ENCODE results near the gene MOB1B.
"Not testable (repeated sequence)": the region's sequence is repeated elsewhere in the genome, so short reads cannot be mapped to it uniquely, and the experiment has no call there.

MOB1B gene

DNA sequence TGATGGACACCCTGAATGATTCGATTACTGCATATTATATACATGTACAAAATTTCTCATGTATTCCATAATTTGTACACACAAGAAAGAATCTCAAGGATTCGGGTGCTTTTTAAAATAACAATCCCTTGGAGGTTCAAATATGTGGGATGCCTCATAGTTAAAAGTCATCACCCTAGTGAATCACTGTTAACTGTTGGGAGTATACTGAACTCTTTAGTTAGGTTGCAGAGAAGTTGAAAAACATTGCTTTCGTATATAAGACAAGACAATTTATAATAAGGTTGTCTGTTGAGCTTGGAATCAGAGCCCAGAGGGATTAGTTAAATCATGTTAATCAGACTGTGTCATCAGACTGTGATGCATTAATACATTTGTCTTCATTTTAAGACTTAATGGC lies 106.9 kb downstream of the MOB1B start:
- ATAC-seq, result no peak
- DNase-seq, result no peak

DNA sequence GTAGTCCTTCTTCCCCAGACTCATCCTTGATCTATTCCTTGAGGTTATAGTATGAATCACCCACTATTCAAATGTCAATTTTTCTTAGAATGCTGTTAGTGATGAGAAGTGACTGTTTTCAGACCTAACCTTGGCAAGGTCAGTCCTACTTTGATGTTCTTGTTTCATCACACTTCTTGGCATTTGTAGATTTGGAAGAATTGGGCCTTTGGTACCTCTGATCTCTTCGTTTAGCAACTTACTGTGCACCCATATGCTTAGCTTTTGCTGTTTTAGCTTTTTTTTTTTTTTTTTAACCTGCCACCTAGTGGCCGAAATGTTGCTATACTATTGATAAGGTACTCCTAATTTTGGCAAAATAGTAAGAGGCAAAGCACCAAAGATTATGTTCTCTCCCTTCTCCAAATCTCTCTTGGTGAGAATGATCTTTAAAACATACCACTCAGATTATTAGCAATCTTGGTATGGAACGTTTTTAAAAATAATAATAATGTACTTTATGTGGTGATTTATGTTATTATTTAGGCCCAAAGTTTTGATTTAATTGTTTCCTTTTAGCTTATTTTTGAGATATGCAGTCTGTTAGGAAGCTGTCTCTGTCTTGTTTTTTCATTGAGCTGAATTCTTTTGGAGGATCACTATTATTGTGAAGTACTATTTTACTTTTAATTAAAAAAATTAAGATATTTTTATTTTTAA lies 107.9 kb downstream of the MOB1B start:
- DNase-seq, result no peak

DNA sequence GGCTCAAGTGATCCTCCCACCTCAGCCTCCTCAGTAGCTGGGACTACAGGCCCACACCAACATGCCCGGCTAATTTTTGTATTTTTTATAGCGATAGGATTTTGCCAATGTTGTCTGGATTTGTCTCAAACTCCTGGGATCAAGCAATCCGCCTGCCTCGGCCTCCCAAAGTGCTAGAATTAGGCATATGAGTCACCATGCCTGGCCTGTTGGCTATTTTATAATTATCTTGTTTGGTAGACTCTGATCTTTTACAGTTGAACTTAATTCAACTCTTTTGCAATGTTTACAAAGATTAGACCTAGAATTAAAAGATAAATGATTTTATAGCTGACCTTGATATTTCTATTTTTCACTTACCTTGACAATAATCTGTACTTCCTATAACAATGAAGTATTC lies 109.3 kb downstream of the MOB1B start:
- DNase-seq (no peak), ATAC-seq (no peak)

More for the DNA sequence above, 107.9 kb downstream of the MOB1B start:
- ATAC-seq, result peak; percentile 67

DNA sequence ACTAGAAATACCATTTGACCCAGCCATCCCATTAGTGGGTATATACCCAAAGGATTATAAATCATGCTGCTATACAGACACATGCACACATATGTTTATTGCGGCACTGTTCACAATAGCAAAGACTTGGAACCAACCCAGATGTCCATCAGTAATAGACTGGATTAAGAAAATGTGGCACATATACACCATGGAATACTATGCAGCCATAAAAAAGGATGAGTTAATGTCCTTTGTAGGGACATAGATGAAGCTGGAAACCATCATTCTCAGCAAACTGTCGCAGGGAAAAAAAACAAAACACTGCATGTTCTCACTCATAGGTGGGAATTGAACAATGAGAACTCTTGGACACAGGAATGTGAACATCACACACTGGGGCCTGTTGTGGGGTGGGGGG lies 115.2 kb downstream of the MOB1B start:
- ATAC-seq, DNase-seq: not testable (repeated sequence)

DNA sequence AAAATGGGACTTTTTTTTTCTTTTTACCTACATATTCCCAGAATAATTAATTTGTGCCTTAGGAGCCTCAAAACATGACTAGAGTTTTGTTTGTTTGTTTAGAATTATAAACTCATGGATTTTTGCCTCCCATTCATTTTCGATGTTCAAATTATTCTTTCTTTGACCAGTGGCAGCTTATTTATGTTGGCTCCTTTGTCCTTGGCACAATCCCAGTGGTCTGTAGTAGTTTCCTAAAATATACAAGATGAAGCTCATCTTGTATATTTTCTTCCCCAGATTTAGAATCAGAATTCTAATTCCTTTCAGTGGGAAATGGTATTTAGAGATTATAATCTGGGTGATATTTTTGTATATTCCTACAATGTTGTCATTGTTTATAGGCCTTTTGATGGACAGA lies 118.4 kb downstream of the MOB1B start:
- DNase-seq (no peak), ATAC-seq (no peak)

DNA sequence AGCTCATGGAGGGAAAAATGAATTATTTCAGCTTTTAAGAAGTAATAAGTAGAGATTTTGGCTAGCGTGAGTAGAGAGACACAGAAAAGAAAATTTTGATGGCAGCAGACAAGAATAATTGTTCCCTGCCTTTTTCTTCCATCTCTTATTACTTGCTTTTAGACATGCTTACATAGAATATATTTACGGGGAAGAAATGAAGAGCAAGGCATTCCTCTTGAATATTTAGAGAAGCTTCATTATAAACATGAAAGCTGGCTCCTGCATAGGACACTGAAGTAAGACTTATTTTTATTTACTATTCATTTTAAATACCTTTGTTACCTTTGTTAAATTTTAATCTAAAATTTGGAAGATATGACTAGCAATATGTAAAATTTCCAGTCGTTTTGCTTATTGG lies 123.5 kb downstream of the MOB1B start:
- ATAC-seq, result no peak
- DNase-seq, result no peak

DNA sequence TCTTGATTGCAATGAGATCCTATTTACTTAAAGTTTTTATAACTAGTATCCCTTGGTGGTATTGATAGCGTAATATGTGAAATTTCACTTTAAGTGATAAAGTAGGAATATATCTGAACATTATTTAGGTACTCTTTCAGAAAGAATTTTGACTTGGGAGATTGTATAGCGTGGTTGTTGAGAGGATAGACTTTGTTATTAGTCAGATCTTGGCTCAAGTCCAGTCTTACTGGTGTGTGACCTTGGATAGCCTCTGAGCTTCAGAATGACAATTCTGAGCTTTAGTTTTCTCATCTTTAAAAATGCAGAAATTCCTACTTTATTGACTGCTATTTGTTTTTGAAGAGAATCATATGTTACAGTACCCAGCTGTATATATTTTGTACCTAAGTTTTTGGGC lies 123.9 kb downstream of the MOB1B start:
- DNase-seq (no peak), ATAC-seq (no peak)

DNA sequence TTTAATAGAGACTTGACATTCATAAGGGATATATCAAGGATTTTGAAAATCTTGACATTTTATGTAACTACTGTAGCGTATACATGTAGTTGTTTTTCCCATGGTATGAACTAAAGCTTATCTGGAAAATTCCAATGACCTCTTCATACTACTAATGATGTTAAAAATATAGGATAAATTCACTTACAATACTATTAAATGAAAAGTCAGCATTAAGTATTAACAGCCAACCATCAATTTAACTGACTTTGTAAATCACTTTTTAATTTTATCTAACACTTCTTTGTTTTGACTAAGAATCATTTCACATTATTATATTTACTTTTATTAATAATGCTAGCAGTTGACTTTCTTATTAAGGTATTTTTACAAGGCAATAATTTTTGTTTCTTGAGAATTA lies 125.4 kb downstream of the MOB1B start:
- DNase-seq (no peak), ATAC-seq (no peak)

DNA sequence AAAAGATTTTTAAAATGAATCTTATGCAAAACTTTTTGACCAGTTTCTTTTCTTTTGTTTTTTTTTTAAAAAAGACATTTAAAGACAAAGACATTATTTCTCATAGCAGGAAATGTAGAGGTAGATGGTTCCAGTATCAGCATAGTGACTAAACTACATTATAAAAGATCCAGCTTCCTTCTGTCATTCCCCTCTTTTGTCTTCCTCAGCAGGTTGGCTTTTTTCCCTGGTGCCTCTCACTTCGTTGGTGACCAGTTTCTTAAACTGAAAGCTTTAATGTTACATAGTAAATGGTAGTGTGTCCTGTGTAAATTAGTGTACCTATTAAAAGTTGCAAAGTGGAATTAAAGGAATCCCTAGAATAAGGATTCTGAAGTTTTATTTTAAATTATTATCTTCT lies 127.3 kb downstream of the MOB1B start:
- DNase-seq (no peak), ATAC-seq (no peak)

DNA sequence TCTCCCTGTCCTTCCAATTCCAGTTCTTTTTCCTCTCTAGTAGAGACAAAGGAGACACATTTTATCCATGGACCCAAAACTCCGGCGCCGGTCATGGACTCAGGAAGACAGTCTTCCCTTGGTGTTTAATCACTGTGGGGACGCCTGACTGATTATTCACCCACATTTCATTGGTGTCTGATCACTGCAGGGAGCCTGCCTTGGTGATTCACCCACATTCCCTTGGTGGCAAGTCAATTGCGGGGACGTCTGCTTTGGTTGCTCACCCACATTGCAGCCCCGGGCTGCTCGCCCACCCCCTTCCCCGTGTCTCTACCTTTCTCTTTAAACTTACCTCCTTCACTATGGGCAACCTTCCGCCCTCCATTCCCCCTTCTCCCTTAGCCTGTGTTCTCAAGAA lies 129.9 kb downstream of the MOB1B start:
- not testable (repeated sequence) for ATAC-seq, DNase-seq
